HepG2 (cell line): ENCODE measurements around the gene FOXA1. TPM values are rescaled to one million over a fixed set of nuclear protein-coding genes. Genes with fewer than 3 reads are reported as not detected.

Source experiments
- ETV6 ChIP-seq: sonication (generic); formaldehyde crosslinking; conservative IDR thresholded peaks from 2 replicates; pipeline ENCODE4 v1.4.0; 2020; ENCODE audit warnings: missing genetic modification reagents
- GPN1 ChIP-seq: sonication (generic); formaldehyde crosslinking; IDR thresholded peaks from 2 replicates; pipeline ENCODE4 v1.5.1; 2020; ENCODE audit warnings: missing genetic modification reagents, borderline replicate concordance
- IRX3 ChIP-seq: sonication (generic); formaldehyde crosslinking; IDR thresholded peaks from 2 replicates; pipeline ENCODE4 v1.8.1; 2023; ENCODE audit warnings: mild to moderate bottlenecking, low read depth, missing genetic modification reagents, borderline replicate concordance
- KAT7 ChIP-seq: IDR thresholded peaks from 2 replicates; pipeline ENCODE4 v1.6.1; 2018; ENCODE audit warnings: borderline replicate concordance, missing compliant biosample characterization
- MTA1 ChIP-seq: sonication (generic); formaldehyde crosslinking; IDR thresholded peaks from 2 replicates; pipeline ENCODE4 v1.4.0; 2020; ENCODE audit warnings: missing genetic modification reagents, mild to moderate bottlenecking, borderline replicate concordance
- RFX1 ChIP-seq: fragments of 450-650 bp; IDR thresholded peaks from 2 replicates; pipeline ENCODE4 v1.6.1; 2017
- TAF1 ChIP-seq: sonication (generic); formaldehyde crosslinking; IDR thresholded peaks from 2 replicates; pipeline ENCODE4 v1.4.0; 2020; ENCODE audit warnings: missing genetic modification reagents
- TEAD3 ChIP-seq: optimal IDR thresholded peaks from 2 replicates; pipeline ENCODE3; 2016; ENCODE audit warnings: borderline replicate concordance
- ZFP1 ChIP-seq: IDR thresholded peaks from 2 replicates; pipeline ENCODE4 v1.6.1; 2016
- ZNF251 ChIP-seq: sonication (generic); formaldehyde crosslinking; IDR thresholded peaks from 2 replicates; pipeline ENCODE4 v1.9.0; 2021; ENCODE audit warnings: mild to moderate bottlenecking, missing genetic modification reagents
- ZNF44 ChIP-seq: sonication (generic); formaldehyde crosslinking; IDR thresholded peaks from 2 replicates; pipeline ENCODE4 v1.5.1; 2020; ENCODE audit warnings: mild to moderate bottlenecking, missing genetic modification reagents
- ZNF720 ChIP-seq: sonication (generic); formaldehyde crosslinking; IDR thresholded peaks from 2 replicates; pipeline ENCODE4 v1.4.0; 2020; ENCODE audit warnings: missing genetic modification reagents
- ZNF773 ChIP-seq: sonication (generic); formaldehyde crosslinking; IDR thresholded peaks from 2 replicates; pipeline ENCODE4 v1.4.0; 2020; ENCODE audit warnings: missing genetic modification reagents, borderline replicate concordance
- ZNF841 ChIP-seq: sonication (generic); formaldehyde crosslinking; IDR thresholded peaks from 2 replicates; pipeline ENCODE4 v1.8.1; 2023; ENCODE audit warnings: missing genetic modification reagents, borderline replicate concordance
- ZNF850 ChIP-seq: sonication (generic); formaldehyde crosslinking; conservative IDR thresholded peaks from 2 replicates; pipeline ENCODE4 v1.9.0; 2021; ENCODE audit warnings: mild to moderate bottlenecking, missing genetic modification reagents
- polyA plus RNA-seq, 8 experiments: library from polyadenylated mRNA; depleted of rRNA in 3 of 8; stranded (reverse) in 7 of 8; unstranded in 1 of 8; fragments of >200 nt; fragmentation: Illumina TruSeq in 4 of 8; extraction: Trizol in 4 of 8; gene quantifications; 2 replicates each; pipeline versions ENCODE4 v1.2.1 to v1.2.3, GENCODE V29; 2011 to 2016; ENCODE audit warnings: low read depth in 4 of 8, missing spikeins in 1 of 8, mixed read lengths in 1 of 8; ENCODE audit not compliant: insufficient read depth in 1 of 8
- total RNA-seq, 5 experiments: library from RNA; depleted of rRNA; stranded (reverse); fragments of >200 nt; fragmentation: Illumina TruSeq; extraction: Trizol; gene quantifications; 2 replicates each; pipeline ENCODE4 v1.2.3, GENCODE V29; 2016; ENCODE audit warnings: low read depth in 1 of 5
- TF ChIP-seq, protein P1 (sequence below): sonication (generic); formaldehyde crosslinking; IDR thresholded peaks from 2 replicates; pipeline ENCODE4 v1.5.1; 2020; ENCODE audit warnings: mild to moderate bottlenecking, missing genetic modification reagents
- TF ChIP-seq, protein P2 (sequence below): sonication (generic); formaldehyde crosslinking; IDR thresholded peaks from 2 replicates; pipeline ENCODE4 v1.9.0; 2021; ENCODE audit warnings: missing genetic modification reagents, borderline replicate concordance
- TF ChIP-seq, protein P3 (sequence below): sonication (generic); formaldehyde crosslinking; IDR thresholded peaks from 2 replicates; pipeline ENCODE4 v1.4.0; 2020; ENCODE audit warnings: mild to moderate bottlenecking, missing genetic modification reagents
- TF ChIP-seq, protein P4 (sequence below): sonication (generic); formaldehyde crosslinking; IDR thresholded peaks from 2 replicates; pipeline ENCODE4 v1.8.0; 2022; ENCODE audit warnings: mild to moderate bottlenecking, missing genetic modification reagents, borderline replicate concordance
- TF ChIP-seq, protein P5 (sequence below): sonication (generic); formaldehyde crosslinking; IDR thresholded peaks from 2 replicates; pipeline ENCODE4 v1.4.0; 2020; ENCODE audit warnings: missing genetic modification reagents, mild to moderate bottlenecking, borderline replicate concordance

The FOXA1 gene
- total and polyA plus RNA-seq, 2 of the 13 experiments (the other 11 are each of a cell fraction or from before 2014, with no cell fraction given) = 43.4 to 58.6 TPM

DNA sequence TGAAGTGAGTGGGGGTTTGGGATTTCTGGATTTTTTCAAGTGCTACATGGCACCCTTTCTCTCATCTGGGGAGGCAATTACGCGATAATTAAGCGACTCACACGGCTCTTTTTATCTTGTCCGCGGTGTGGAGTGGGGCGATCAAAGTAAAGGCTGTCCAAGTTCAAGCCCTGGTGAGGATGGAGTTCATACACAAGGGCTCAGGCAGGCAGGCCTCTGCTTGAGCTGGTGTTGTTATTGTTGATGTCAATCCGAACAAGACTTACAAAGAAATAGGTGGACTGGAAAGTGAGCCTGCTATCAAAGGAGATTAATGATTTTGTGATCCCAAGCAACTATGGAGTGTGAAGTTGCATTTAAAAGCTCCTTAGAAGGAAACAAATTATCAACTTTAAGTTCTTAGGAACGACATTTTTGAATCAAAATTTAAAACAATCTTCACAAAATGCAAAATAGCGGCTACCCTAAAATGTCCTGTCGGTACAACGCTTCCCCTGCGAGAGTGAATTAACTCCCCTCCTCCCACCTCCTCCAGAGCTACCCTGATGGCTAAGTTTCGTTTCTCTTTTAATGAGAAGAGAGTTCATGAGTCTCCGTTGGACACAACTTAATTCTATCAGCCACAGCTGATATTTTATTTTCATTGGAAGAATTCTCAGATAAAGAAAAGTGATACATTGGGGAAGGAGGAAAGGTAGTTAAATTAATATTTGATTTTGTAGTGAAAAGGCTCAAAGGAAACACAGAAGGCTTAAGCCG is 5.9 kb downstream of the FOXA1 start (continued):
- TF ChIP-seq, protein P1, sequence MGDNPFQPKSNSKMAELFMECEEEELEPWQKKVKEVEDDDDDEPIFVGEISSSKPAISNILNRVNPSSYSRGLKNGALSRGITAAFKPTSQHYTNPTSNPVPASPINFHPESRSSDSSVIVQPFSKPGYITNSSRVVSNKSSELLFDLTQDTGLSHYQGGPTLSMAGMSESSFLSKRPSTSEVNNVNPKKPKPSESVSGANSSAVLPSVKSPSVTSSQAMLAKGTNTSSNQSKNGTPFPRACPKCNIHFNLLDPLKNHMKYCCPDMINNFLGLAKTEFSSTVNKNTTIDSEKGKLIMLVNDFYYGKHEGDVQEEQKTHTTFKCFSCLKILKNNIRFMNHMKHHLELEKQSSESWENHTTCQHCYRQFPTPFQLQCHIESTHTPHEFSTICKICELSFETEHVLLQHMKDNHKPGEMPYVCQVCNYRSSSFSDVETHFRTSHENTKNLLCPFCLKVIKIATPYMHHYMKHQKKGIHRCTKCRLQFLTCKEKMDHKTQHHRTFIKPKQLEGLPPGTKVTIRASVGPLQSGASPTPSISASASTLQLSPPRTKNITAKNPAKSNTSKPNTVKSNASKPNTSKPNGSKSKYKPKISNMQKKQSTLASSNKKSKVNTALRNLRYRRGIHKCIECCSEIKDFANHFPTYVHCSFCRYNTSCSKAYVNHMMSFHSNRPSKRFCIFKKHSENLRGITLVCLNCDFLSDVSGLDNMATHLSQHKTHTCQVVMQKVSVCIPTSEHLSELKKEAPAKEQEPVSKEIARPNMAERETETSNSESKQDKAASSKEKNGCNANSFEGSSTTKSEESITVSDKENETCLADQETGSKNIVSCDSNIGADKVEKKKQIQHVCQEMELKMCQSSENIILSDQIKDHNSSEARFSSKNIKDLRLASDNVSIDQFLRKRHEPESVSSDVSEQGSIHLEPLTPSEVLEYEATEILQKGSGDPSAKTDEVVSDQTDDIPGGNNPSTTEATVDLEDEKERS = no peak
- TF ChIP-seq KAT7 (CRISPR knock-in tag) (no peak; the same call in none of the 2 replicates), ZNF773 (no peak), RFX1 (no peak), TAF1 (CRISPR knock-in tag) (no peak), ZNF44 (CRISPR knock-in tag) (no peak), ZNF720 (CRISPR knock-in tag) (no peak), TEAD3 (CRISPR knock-in tag) (no peak), MTA1 (no peak), ETV6 (CRISPR knock-in tag) (no peak), ZNF841 (CRISPR knock-in tag) (no peak), ZNF850 (no peak), ZFP1 (no peak), IRX3 (CRISPR knock-in tag) (no peak), ZNF251 (CRISPR knock-in tag) (no peak), GPN1 (CRISPR knock-in tag) (no peak)
- TF ChIP-seq, protein P2, sequence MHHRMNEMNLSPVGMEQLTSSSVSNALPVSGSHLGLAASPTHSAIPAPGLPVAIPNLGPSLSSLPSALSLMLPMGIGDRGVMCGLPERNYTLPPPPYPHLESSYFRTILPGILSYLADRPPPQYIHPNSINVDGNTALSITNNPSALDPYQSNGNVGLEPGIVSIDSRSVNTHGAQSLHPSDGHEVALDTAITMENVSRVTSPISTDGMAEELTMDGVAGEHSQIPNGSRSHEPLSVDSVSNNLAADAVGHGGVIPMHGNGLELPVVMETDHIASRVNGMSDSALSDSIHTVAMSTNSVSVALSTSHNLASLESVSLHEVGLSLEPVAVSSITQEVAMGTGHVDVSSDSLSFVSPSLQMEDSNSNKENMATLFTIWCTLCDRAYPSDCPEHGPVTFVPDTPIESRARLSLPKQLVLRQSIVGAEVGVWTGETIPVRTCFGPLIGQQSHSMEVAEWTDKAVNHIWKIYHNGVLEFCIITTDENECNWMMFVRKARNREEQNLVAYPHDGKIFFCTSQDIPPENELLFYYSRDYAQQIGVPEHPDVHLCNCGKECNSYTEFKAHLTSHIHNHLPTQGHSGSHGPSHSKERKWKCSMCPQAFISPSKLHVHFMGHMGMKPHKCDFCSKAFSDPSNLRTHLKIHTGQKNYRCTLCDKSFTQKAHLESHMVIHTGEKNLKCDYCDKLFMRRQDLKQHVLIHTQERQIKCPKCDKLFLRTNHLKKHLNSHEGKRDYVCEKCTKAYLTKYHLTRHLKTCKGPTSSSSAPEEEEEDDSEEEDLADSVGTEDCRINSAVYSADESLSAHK (CRISPR knock-in tag) = no peak
- TF ChIP-seq, protein P3, sequence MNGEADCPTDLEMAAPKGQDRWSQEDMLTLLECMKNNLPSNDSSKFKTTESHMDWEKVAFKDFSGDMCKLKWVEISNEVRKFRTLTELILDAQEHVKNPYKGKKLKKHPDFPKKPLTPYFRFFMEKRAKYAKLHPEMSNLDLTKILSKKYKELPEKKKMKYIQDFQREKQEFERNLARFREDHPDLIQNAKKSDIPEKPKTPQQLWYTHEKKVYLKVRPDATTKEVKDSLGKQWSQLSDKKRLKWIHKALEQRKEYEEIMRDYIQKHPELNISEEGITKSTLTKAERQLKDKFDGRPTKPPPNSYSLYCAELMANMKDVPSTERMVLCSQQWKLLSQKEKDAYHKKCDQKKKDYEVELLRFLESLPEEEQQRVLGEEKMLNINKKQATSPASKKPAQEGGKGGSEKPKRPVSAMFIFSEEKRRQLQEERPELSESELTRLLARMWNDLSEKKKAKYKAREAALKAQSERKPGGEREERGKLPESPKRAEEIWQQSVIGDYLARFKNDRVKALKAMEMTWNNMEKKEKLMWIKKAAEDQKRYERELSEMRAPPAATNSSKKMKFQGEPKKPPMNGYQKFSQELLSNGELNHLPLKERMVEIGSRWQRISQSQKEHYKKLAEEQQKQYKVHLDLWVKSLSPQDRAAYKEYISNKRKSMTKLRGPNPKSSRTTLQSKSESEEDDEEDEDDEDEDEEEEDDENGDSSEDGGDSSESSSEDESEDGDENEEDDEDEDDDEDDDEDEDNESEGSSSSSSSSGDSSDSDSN (CRISPR knock-in tag) = no peak
- TF ChIP-seq, protein P4, sequence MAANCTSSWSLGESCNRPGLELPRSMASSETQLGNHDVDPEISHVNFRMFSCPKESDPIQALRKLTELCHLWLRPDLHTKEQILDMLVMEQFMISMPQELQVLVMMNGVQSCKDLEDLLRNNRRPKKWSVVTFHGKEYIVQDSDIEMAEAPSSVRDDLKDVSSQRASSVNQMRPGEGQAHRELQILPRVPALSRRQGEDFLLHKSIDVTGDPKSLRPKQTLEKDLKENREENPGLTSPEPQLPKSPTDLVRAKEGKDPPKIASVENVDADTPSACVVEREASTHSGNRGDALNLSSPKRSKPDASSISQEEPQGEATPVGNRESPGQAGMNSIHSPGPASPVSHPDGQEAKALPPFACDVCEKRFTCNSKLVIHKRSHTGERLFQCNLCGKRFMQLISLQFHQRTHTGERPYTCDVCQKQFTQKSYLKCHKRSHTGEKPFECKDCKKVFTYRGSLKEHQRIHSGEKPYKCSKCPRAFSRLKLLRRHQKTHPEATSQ (CRISPR knock-in tag) = no peak
- TF ChIP-seq, protein P5, sequence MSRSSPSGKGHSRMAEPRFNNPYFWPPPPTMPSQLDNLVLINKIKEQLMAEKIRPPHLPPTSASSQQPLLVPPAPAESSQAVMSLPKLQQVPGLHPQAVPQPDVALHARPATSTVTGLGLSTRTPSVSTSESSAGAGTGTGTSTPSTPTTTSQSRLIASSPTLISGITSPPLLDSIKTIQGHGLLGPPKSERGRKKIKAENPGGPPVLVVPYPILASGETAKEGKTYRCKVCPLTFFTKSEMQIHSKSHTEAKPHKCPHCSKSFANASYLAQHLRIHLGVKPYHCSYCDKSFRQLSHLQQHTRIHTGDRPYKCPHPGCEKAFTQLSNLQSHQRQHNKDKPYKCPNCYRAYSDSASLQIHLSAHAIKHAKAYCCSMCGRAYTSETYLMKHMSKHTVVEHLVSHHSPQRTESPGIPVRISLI (CRISPR knock-in tag) = no peak
